ENCODE data around the gene UBL3. TPM values are rescaled to one million over a fixed set of nuclear protein-coding genes. Genes with fewer than 3 reads are reported as not detected.
A peak's percentile ranks its signal among the peaks of the same experiment; 100 is the strongest.

Gene UBL3
- total RNA-seq, 2 donors from 2014 or later = 33.6 to 44.5 TPM

DNA sequence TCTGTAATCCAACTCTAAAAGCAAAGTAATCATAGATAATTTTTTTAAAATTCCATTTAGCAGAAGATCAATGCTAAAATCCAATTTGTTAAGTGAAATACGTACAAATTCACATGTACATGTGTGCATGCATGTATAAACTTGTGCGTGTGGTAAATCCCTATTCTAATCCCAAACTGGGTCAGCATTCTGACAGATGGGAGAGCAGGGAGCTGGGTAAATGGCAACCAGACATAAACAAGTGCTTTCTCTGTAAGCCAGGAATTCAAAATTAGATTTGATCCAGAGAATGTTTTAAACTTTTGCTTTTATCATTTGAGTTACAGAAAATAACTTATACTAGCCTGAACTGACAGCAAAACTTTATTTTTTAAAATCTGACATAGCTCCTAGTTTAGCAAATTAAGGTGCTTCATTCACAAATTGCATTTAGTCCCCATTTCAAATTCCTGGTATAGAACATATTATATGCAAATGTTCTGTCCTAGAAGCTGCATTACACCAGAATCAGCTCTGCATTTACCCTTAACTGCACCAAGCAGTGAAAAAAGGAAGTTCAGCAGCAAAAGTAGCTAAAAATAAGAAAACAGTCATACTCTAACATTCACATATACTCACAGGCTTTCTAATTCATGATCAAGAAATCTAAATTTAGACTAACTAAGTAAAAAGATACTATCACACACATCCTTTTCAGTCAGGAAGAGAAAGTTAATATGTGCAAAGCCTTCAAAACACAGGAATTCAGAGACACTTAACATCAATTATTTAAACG, 32.6 kb downstream of the UBL3 start:
- H3K9me3 ChIP-seq (ENCODE audit: control insufficient read depth, low read length, poor library complexity, severe bottlenecking) = no peaks in the 10 kb centered on the region
- Mint-ChIP-seq H3K4me3 (peak overlapping the region; percentile 9), H3K27ac (no peak overlapping the region), H3K36me3 (ENCODE audit: low read depth) (no peaks in the 10 kb centered on the region), H3K27me3 (no peaks in the 10 kb centered on the region), H3K4me1 (peaks cover 21% of the 10 kb centered on the region)
- DNase-seq (no peak), ATAC-seq (peak; percentile 41)

DNA sequence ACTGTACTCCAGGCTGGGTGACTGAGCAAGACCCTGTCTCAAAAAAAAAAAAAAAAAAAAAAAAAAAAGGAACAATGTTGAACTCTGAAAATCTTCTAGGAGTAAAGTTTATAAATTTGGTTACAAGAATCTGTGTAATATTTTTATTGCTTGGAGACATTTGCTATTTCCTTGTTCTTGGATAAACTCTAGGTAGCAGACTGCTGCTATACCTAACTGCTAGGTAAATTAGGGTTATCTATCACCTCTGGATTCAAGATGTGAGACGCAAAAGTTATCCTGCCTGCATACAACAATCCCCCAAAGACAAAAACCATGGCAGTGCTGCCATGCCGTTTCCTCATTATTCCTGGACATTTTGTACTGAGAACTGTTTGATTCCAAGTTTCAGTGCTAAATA, 33.7 kb downstream of the UBL3 start:
- ATAC-seq = no peak
- Mint-ChIP-seq H3K4me1 (peaks cover 26% of the 10 kb centered on the region), H3K36me3 (ENCODE audit: low read depth) (no peaks in the 10 kb centered on the region), H3K27me3 (no peaks in the 10 kb centered on the region), H3K27ac (no peak overlapping the region), H3K4me3 (no peak overlapping the region)
- H3K9me3 ChIP-seq (ENCODE audit: control insufficient read depth, low read length, poor library complexity, severe bottlenecking) = no peaks in the 10 kb centered on the region
- no peak for DNase-seq

DNA sequence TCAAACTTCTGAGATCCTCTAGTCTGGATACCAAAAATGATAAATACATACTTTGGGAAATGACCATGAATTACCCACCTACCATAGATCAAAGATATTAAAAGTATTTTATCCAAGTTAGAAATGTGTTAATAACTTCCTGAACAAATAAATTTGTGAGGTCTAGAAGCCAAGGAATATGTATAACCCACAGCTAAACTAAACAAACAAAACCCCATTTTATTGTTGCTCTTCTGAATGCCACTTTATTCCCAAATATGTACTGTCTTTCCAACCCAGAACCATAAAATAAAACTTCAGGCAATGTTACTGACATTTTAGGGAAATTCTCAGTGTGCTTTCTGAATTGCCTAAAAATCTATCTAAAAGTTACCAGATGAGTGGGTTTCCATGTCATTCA, 35.1 kb downstream of the UBL3 start:
- no peak for DNase-seq
- Mint-ChIP-seq H3K27me3 (no peaks in the 10 kb centered on the region), H3K27ac (no peak overlapping the region), H3K4me1 (peaks cover 31% of the 10 kb centered on the region), H3K36me3 (ENCODE audit: low read depth) (no peaks in the 10 kb centered on the region), H3K4me3 (no peak overlapping the region)
- ATAC-seq = no peak
- H3K9me3 ChIP-seq (ENCODE audit: control insufficient read depth, low read length, poor library complexity, severe bottlenecking) = no peaks in the 10 kb centered on the region

DNA sequence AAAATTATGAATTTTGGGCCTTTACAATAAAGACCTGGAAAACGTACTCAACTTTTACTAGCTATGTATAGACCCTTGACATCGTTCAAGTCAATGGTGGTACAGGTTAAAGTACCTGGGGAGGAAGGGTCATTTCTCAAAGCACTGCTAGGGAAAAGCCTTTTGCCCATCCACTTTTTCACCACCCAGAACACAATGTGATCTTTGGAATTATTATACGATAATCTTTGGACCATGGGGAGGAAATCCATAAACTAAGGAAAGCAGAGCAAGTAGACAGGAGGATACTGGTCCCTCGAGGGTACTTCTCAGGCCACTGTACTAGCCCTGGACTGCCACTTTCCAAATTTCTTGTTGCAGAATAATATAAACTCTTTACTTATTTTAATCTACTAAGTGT, 39.5 kb downstream of the UBL3 start:
- Mint-ChIP-seq H3K27ac (no peak overlapping the region), H3K4me1 (peaks cover 36% of the 10 kb centered on the region), H3K27me3 (no peaks in the 10 kb centered on the region), H3K4me3 (no peak overlapping the region), H3K36me3 (ENCODE audit: low read depth) (no peaks in the 10 kb centered on the region)
- no peaks in the 10 kb centered on the region for H3K9me3 ChIP-seq (ENCODE audit: control insufficient read depth, low read length, poor library complexity, severe bottlenecking)
- ATAC-seq (no peak), DNase-seq (no peak)

DNA sequence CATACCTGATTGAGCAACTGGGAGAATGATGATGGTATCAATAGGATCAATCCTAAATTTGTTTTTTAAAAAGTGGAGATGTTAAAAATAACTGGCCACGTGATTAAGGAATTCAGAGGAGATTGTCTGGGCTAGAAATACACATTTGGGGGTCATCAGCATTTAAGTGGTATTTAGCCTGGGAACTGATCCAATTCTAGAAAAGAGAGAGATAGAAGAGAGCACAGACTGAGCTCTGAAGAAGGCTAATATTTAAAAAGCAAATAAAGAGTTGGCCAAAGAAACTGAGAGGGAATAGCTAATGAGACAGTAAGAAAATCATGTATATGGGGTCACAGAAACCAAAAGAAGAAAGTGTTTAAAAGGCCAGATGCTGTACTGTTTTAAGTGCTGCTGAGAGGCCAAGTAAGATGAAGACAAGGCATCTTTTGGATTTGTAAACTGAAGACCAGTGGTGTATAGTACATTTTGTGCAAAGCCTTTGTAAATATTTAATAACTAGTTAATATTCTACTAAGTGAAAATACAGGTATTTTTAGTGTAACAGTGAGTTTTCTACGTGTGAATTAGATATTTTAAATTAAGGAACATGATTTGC, 40.2 kb downstream of the UBL3 start:
- no peaks in the 10 kb centered on the region for H3K27me3 Mint-ChIP-seq
- ATAC-seq = no peak
- H3K4me1 Mint-ChIP-seq = peaks cover 33% of the 10 kb centered on the region
- no peaks in the 10 kb centered on the region for H3K9me3 ChIP-seq (ENCODE audit: control insufficient read depth, low read length, poor library complexity, severe bottlenecking)
- no peak overlapping the region for H3K4me3 Mint-ChIP-seq
- no peak overlapping the region for H3K27ac Mint-ChIP-seq
- no peak for DNase-seq
- H3K36me3 Mint-ChIP-seq (ENCODE audit: low read depth) = no peaks in the 10 kb centered on the region

DNA sequence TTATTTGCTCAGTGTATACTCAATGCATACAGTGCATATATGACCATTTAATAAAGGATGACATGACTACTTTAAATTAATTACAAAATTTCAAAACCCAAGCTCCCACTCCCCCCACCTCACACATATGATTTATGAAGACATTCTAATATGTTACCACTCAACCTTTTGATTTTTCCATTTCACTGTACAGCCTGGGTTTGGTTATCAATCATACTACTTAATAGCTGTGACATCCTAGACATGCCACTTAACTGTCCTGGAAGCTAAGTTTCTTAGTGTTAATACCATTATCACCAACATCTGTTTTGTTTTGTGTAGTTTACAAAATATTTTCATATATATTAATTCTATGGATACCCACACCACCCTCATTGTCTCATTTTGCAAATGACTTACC, 42.2 kb downstream of the UBL3 start:
- no peaks in the 10 kb centered on the region for H3K36me3 Mint-ChIP-seq (ENCODE audit: low read depth)
- no peak for DNase-seq
- no peaks in the 10 kb centered on the region for H3K9me3 ChIP-seq (ENCODE audit: control insufficient read depth, low read length, poor library complexity, severe bottlenecking)
- H3K4me1 Mint-ChIP-seq = peaks cover 32% of the 10 kb centered on the region
- ATAC-seq = no peak
- no peak overlapping the region for H3K27ac Mint-ChIP-seq
- no peaks in the 10 kb centered on the region for H3K27me3 Mint-ChIP-seq
- H3K4me3 Mint-ChIP-seq = no peak overlapping the region

DNA sequence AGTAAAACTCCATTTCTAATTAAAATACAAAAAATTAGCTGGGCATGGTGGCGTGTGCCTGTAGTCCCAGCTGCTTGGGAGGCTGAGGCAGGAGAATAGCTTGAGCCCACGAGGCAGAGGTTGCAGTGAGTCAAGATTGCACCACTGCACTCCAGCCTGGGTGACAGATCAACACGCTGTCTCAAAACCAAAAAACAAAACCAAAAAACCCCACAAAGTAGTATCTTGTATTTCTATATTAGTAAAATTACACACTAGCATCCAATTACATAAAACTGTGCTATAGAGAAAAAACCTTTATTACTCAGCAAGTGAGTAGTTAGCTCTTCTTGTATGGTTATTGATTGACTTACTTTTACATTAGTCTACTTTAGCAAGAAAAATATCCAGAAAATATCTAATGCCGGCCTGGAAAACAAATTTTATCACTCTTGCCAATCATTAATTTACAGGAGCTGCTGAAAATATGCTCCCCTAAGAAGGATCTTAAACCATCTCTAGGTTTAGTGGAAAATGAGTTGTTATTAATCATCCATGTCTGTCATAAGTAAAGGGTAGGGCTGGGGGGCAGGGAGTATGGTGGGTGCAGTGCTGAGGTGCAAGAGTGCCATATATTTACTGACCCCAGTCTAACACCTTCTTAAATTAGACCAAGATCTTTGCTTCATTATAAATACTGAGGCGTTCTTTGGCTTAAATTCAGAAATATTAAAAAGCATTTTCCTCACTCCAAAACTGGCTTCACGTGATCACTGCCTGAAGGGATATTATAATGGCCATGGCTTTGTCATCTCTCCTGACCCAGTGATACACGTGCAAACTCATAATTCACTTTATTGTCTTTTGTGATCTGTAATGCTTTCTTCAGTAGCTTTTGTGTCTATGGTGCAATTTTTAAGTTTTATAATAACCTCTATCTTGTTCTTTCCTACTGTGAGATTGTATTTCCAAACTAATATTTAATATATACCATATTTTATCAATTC, 44.1 kb downstream of the UBL3 start:
- no peak for ATAC-seq
- H3K9me3 ChIP-seq (ENCODE audit: control insufficient read depth, low read length, poor library complexity, severe bottlenecking) = no peaks in the 10 kb centered on the region
- no peak for DNase-seq
- Mint-ChIP-seq H3K4me1 (peaks cover 26% of the 10 kb centered on the region), H3K36me3 (ENCODE audit: low read depth) (no peaks in the 10 kb centered on the region), H3K27me3 (no peaks in the 10 kb centered on the region), H3K4me3 (no peak overlapping the region), H3K27ac (no peak overlapping the region)

DNA sequence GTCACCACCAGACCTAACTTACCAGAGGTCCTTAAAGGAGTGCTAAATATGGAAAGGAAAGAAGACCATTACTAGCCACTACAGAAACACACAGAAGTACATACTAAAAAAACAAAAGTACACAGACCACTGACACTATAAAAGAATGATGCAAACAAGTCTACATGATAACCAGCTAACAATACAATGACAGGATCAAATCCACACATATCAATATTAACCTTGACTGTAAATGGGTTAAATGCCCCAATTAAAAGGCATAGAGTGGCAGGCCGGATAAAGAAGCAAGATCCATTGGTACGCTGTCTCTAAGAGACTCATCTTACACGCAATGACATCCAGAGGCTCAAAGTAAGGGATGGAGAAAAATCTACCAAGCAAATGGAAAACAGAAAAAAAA, 47.2 kb downstream of the UBL3 start:
- Mint-ChIP-seq H3K36me3 (ENCODE audit: low read depth) (no peaks in the 10 kb centered on the region), H3K27ac (no peak overlapping the region), H3K4me1 (peaks cover 17% of the 10 kb centered on the region), H3K27me3 (no peaks in the 10 kb centered on the region), H3K4me3 (no peak overlapping the region)
- DNase-seq (no peak), ATAC-seq (no peak)
- no peaks in the 10 kb centered on the region for H3K9me3 ChIP-seq (ENCODE audit: control insufficient read depth, low read length, poor library complexity, severe bottlenecking)

DNA sequence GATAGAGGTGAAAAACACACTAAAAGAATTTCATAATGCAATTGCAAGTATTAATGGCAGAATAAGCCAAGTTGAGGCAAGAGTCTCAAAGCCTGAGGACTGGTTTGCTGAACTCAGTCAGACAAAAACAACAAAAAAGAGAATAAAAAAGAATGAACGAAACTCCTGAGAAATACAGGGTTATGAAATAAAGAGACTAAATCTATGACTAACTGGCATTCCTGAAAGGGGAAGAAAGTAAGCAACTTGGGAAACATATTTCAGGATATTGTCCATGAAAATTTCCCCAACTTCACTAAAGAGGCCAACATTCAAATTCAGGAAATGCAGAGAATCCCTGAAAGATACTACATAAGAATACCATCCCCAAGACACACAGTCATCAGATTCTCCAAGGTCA, 47.8 kb downstream of the UBL3 start:
- Mint-ChIP-seq H3K36me3 (ENCODE audit: low read depth) (no peaks in the 10 kb centered on the region), H3K27ac (no peak overlapping the region), H3K27me3 (no peaks in the 10 kb centered on the region), H3K4me3 (no peak overlapping the region), H3K4me1 (peaks cover 22% of the 10 kb centered on the region)
- DNase-seq = no peak
- H3K9me3 ChIP-seq (ENCODE audit: control insufficient read depth, low read length, poor library complexity, severe bottlenecking) = no peaks in the 10 kb centered on the region
- no peak for ATAC-seq

DNA sequence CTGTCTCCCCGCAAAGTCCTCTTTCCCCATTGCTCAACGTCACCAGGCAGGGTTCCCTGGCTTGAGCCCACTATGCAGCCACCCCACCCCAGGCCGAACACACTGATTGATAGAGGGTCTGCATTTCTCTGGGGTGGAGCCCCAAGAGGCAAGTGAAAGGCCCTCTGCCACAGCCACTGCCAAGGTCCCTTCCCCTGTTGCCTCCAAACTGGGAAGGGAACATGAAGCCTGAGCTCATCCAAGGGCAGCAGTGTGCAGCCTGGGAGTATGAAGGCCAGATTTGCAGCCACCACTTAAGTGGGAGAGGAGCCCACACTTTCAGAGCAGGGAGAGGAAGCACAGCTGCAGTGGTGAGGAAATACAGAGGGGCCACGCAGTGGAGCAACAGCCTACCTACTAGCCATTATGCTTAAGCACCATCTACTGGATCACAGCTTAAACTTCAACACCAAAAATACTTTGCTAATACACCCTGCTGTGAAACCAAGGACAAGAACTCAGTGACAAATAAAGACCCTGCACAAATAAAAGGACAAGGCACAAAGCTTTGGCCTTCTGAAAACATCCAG, 48.6 kb downstream of the UBL3 start:
- ATAC-seq (no peak), DNase-seq (no peak)
- H3K4me1 Mint-ChIP-seq = peaks cover 23% of the 10 kb centered on the region
- H3K9me3 ChIP-seq (ENCODE audit: control insufficient read depth, low read length, poor library complexity, severe bottlenecking) = no peaks in the 10 kb centered on the region
- no peaks in the 10 kb centered on the region for H3K27me3 Mint-ChIP-seq
- no peak overlapping the region for H3K27ac Mint-ChIP-seq
- H3K4me3 Mint-ChIP-seq = no peak overlapping the region
- no peaks in the 10 kb centered on the region for H3K36me3 Mint-ChIP-seq (ENCODE audit: low read depth)

DNA sequence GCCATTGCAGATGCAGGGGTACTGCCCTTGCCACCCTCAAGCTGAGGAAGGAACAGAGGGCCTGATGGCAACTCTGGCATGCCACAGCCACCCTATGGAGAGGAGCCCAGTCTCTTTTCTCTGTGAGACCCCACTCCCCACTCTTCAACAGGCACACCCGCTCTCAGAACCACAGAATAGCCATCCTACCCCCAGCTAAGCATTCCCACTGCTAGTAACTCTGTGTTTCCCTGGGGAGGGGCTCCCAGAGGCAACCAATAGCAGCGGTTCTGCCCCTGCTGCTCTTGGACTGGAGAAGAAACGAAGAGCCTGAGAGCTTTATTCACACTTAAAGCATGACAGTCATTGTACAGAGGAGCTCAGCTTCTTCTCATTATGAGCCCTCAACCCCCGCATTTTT, 49.3 kb downstream of the UBL3 start:
- no peaks in the 10 kb centered on the region for H3K36me3 Mint-ChIP-seq (ENCODE audit: low read depth)
- no peak overlapping the region for H3K4me3 Mint-ChIP-seq
- H3K27me3 Mint-ChIP-seq = no peaks in the 10 kb centered on the region
- peaks cover 20% of the 10 kb centered on the region for H3K4me1 Mint-ChIP-seq
- no peak for DNase-seq
- no peak overlapping the region for H3K27ac Mint-ChIP-seq
- no peaks in the 10 kb centered on the region for H3K9me3 ChIP-seq (ENCODE audit: control insufficient read depth, low read length, poor library complexity, severe bottlenecking)
- ATAC-seq = no peak

DNA sequence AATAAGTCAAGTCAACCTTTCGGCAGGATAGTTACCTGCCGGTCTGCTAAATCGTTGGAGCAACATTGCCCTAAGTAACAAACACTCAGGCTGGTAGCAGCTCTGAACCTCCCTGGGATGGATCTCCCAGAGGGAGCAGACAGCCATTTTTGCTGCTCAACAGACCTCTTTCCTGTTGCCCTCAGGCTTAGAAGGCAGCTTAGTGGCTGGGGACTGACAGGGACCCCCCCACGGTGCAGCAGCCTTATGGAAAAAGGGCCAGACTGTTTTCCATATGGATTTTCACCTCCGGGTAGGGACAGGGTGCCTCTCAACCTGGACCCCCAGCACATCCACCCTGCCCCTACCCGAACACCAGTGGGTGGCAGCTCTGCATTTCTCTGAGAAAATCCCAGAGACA, 49.7 kb downstream of the UBL3 start:
- H3K27ac Mint-ChIP-seq = no peak overlapping the region
- peaks cover 20% of the 10 kb centered on the region for H3K4me1 Mint-ChIP-seq
- DNase-seq = no peak
- no peaks in the 10 kb centered on the region for H3K27me3 Mint-ChIP-seq
- H3K36me3 Mint-ChIP-seq (ENCODE audit: low read depth) = no peaks in the 10 kb centered on the region
- H3K9me3 ChIP-seq (ENCODE audit: control insufficient read depth, low read length, poor library complexity, severe bottlenecking) = no peaks in the 10 kb centered on the region
- ATAC-seq = no peak
- H3K4me3 Mint-ChIP-seq = no peak overlapping the region

DNA sequence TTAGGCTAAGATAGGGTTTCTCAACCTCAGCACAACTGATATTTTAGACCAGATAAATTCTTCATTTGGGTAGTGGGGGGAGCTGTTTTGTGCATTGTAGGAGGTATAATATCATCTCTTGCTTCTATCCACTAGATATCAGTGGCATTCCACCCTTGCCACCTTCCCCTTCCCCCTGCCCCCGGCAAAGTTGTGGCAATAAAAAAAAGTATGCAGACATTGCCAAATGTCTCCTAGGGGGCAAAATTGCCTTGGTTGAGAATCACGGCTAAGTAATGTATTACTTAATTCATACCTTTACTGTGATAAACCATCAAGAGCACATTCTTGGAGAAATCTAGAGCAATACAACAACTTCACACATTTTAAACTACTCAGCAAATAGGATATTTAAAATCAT, 51.4 kb downstream of the UBL3 start:
- Mint-ChIP-seq H3K27ac (no peak overlapping the region), H3K36me3 (ENCODE audit: low read depth) (no peaks in the 10 kb centered on the region), H3K27me3 (no peaks in the 10 kb centered on the region), H3K4me3 (no peak overlapping the region), H3K4me1 (peaks cover 26% of the 10 kb centered on the region)
- DNase-seq (no peak), ATAC-seq (no peak)
- H3K9me3 ChIP-seq (ENCODE audit: control insufficient read depth, low read length, poor library complexity, severe bottlenecking) = no peaks in the 10 kb centered on the region

Data from T-helper 17 cell (primary cell).